Naive B cell (primary cell): ENCODE results near the gene SH3RF3. TPM values are rescaled to one million over a fixed set of nuclear protein-coding genes. Genes with fewer than 3 reads are reported as not detected.

Experiments
- ATAC-seq, 2 donors: fragments of 150-1000 bp; cut with Tn5 transposase; 2 replicates each; pipeline ENCODE4 v1.10.0; 2021; ENCODE audit warnings: low read depth in 2 of 2, mild to moderate bottlenecking in 2 of 2, moderate library complexity in 2 of 2
- DNase-seq: peaks from one replicate; pipeline ENCODE4 v3.0.0; 2022
- H3K27ac Mint-ChIP-seq, 6 donors: one replicate each; pipeline ENCODE4 v1.8.0; 2020 to 2022; ENCODE audit warnings: mild to moderate bottlenecking in 6 of 6, mixed read lengths in 6 of 6, moderate library complexity in 5 of 6, inconsistent platforms in 2 of 6
- H3K27me3 Mint-ChIP-seq, 3 donors: one replicate each; pipeline ENCODE4 v1.8.0; 2021 to 2022; ENCODE audit warnings: mixed read lengths in 3 of 3, mild to moderate bottlenecking in 1 of 3
- H3K36me3 Mint-ChIP-seq, 2 donors: one replicate each; pipeline ENCODE4 v1.8.0; 2020 to 2022; ENCODE audit warnings: mixed read lengths in 2 of 2, inconsistent platforms in 1 of 2, mild to moderate bottlenecking in 1 of 2
- H3K4me1 Mint-ChIP-seq, 3 donors: one replicate each; pipeline ENCODE4 v1.8.0; 2020 to 2022; ENCODE audit warnings: mixed read lengths in 3 of 3, inconsistent platforms in 1 of 3, mild to moderate bottlenecking in 1 of 3, moderate library complexity in 1 of 3
- H3K4me3 Mint-ChIP-seq, 8 donors: one replicate each; pipeline ENCODE4 v1.8.0; 2020 to 2022; ENCODE audit warnings: mild to moderate bottlenecking in 8 of 8, mixed read lengths in 8 of 8, moderate library complexity in 8 of 8, inconsistent platforms in 2 of 8
- H3K9me3 Mint-ChIP-seq, 7 donors: one replicate each; pipeline ENCODE4 v1.8.0; 2020 to 2022; ENCODE audit warnings: mixed read lengths in 7 of 7, mild to moderate bottlenecking in 5 of 7, inconsistent platforms in 2 of 7, moderate library complexity in 1 of 7
- polyA plus RNA-seq, 6 donors: library from polyadenylated mRNA; unstranded; fragments of 300-500 nt; fragmentation: Illumina TruSeq; gene quantifications; one replicate each; pipeline ENCODE4 v1.2.3, GENCODE V29; 2021; ENCODE audit warnings: low read depth in 6 of 6

The SH3RF3 gene
- polyA plus RNA-seq, 6 donors from 2014 or later, result 0.05 to 0.76 (median 0.64) TPM; not detected in 1

GRCh38 chr2:109335631-109336176 is 206.7 kb downstream of the SH3RF3 start:
- Mint-ChIP-seq H3K4me1 (peaks cover 23 to 63% (median 62%) of the 10 kb centered on the region in 3 donors), H3K27ac (peak overlapping the region in 3 of 6 donors; percentile 0 to 42 (median 29)), H3K9me3 (no peaks in the 10 kb centered on the region), H3K36me3 (no peaks in the 10 kb centered on the region), H3K27me3 (peaks cover 4 to 18% (median 15%) of the 10 kb centered on the region in 3 donors), H3K4me3 (peak overlapping the region in 7 of 8 donors; percentile 34 to 78 (median 58))
- DNase-seq (no peak), ATAC-seq (no peak)

GRCh38 chr2:109336296-109336695 is 207.3 kb downstream of the SH3RF3 start:
- no peak for ATAC-seq
- H3K27ac Mint-ChIP-seq, result no peak overlapping the region
- peaks cover 4 to 18% (median 15%) of the 10 kb centered on the region in 3 donors for H3K27me3 Mint-ChIP-seq
- no peaks in the 10 kb centered on the region for H3K36me3 Mint-ChIP-seq
- no peaks in the 10 kb centered on the region for H3K9me3 Mint-ChIP-seq
- DNase-seq, result no peak
- peaks cover 23 to 59% (median 59%) of the 10 kb centered on the region in 3 donors for H3K4me1 Mint-ChIP-seq
- peak overlapping the region in 3 of 8 donors; percentile 63 to 78 (median 68) for H3K4me3 Mint-ChIP-seq

DNA sequence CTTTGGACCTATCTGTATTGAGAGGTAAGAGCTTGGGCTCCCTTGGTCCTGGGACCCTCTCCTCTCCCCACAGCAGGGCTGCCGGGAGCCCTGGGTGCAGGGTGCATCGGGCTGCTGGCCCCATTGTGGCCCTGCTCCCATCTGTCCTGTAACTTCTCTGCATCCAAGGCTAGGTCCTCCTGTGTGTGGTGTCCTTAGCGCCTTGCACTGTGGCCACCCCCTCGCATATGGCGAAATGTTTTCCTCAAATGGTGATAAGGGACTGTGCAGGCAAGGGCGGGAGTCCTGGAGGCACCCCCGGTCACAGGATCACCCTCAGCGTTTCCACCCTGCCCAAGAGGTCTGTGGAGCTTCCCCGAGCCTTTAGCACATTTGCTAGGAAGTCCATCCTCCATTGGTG is 208.2 kb downstream of the SH3RF3 start:
- H3K4me1 Mint-ChIP-seq, result peaks cover 20 to 50% (median 49%) of the 10 kb centered on the region in 3 donors
- DNase-seq, result no peak

GRCh38 chr2:109339519-109339966 is 210.5 kb downstream of the SH3RF3 start:
- H3K9me3 Mint-ChIP-seq, result no peaks in the 10 kb centered on the region
- no peak overlapping the region for H3K4me3 Mint-ChIP-seq
- H3K4me1 Mint-ChIP-seq, result peaks cover 11 to 28% (median 26%) of the 10 kb centered on the region in 3 donors
- no peak for DNase-seq
- H3K36me3 Mint-ChIP-seq, result no peaks in the 10 kb centered on the region
- H3K27ac Mint-ChIP-seq, result no peak overlapping the region
- H3K27me3 Mint-ChIP-seq, result peaks cover 4 to 32% (median 16%) of the 10 kb centered on the region in 3 donors
- ATAC-seq, result no peak

More for the DNA sequence above, 208.2 kb downstream of the SH3RF3 start:
- Mint-ChIP-seq H3K27me3 (peaks cover 4 to 18% (median 14%) of the 10 kb centered on the region in 3 donors), H3K4me3 (no peak overlapping the region), H3K36me3 (no peaks in the 10 kb centered on the region), H3K27ac (no peak overlapping the region), H3K9me3 (no peaks in the 10 kb centered on the region)
- ATAC-seq, result no peak

DNA sequence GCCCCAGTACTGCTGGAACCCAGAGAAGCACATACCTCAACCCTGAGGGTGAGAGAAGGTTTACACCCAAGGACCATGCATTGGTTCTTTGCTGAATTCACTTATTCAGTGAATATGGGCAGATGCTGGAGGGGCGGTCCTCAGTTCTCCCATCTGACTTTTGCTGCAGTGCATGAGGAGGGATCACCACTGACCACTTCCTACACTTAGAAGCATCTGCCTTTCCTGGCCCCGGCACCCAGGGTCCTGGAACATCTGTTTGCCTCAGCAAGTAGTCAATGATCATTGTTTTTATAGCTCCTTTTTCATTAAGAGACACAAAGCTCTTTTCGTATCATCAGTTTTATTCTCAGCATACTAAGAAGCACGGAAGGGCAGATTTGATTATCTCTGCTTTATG is 211.4 kb downstream of the SH3RF3 start:
- no peaks in the 10 kb centered on the region for H3K36me3 Mint-ChIP-seq
- peaks cover 4 to 30% (median 17%) of the 10 kb centered on the region in 3 donors for H3K27me3 Mint-ChIP-seq
- H3K9me3 Mint-ChIP-seq, result no peaks in the 10 kb centered on the region
- DNase-seq (no peak), ATAC-seq (no peak)
- no peak overlapping the region for H3K4me3 Mint-ChIP-seq
- no peak overlapping the region for H3K27ac Mint-ChIP-seq
- peaks cover 5 to 20% (median 20%) of the 10 kb centered on the region in 3 donors for H3K4me1 Mint-ChIP-seq

DNA sequence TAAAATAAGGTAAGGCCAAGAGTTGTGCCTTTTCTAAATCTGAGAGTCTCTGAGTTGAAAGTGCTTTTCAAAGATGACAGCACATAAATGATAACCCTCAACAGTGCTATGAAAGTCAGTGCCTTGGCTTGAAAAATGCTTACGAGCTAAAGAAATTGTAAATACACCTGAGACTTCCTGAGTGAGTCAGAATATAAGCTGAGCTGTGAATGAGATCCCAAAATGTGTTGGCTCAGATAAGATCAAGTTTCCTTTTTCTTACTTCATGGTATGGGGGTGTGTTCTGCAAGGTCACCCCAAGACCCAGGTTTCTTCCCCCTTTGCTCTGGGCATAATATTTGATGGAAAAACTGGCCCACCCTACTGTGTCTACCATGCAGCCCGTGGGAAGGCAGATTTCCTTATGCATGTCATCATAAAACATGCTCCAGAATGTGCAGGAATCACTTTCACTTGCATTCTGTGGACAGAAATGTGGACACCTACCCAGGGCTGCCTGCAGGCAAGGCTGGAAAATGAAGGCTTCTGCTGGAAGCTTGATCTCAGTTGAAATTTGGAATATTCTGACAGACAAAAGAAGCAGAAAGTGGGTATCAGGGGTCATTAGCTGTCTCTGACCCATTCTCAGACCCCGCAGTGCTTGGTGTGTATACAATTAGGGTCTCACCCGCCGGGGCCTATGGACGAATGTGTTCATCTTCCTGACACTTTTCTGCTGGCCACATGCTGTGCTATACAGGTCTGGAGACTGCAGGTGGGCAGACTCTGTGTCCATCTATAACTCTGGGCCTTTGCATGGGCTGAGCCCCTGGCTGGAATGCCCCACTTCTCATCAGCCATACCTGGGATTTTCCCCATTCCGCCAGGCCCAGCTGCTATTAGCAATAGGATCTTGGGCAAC is 212.6 kb downstream of the SH3RF3 start:
- Mint-ChIP-seq H3K4me3 (no peak overlapping the region), H3K27ac (no peak overlapping the region), H3K9me3 (no peaks in the 10 kb centered on the region), H3K27me3 (peaks cover 4 to 25% (median 17%) of the 10 kb centered on the region in 3 donors), H3K4me1 (peaks cover 0 to 8% (median 7%) of the 10 kb centered on the region in 3 donors), H3K36me3 (no peaks in the 10 kb centered on the region)
- DNase-seq (no peak), ATAC-seq (no peak)

GRCh38 chr2:109342256-109342850 is 213.3 kb downstream of the SH3RF3 start:
- ATAC-seq, result no peak
- Mint-ChIP-seq H3K9me3 (no peaks in the 10 kb centered on the region), H3K4me3 (no peak overlapping the region), H3K27me3 (peaks cover 4 to 25% (median 10%) of the 10 kb centered on the region in 3 donors), H3K27ac (no peak overlapping the region), H3K4me1 (peaks cover 0 to 3% (median under 1%) of the 10 kb centered on the region in 3 donors), H3K36me3 (no peaks in the 10 kb centered on the region)
- no peak for DNase-seq

DNA sequence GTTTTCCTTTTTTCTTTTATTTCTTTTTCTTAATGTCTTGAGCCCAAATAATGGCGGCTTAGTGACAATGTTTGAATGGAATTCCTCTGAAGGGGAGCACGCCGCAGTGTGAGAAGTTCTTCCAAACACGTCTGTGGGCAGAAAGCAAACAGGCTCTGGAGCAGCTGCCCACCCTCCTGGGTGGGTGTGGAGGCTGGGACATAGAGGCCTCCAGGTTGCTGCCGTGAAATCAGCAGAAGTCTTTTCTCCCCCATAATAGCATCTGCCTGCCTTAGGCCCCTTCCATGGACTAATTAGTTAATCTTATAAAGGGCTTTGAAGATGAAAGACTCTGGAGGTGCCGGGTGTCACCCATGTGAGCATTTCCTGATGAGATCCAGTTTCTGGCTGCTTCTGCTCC is 213.9 kb downstream of the SH3RF3 start:
- H3K36me3 Mint-ChIP-seq, result no peaks in the 10 kb centered on the region
- no peak overlapping the region for H3K4me3 Mint-ChIP-seq
- H3K27me3 Mint-ChIP-seq, result peaks cover 4 to 25% (median 6%) of the 10 kb centered on the region in 3 donors
- peaks cover 0 to 5% (median under 1%) of the 10 kb centered on the region in 3 donors for H3K4me1 Mint-ChIP-seq
- ATAC-seq, result no peak
- no peak for DNase-seq
- H3K9me3 Mint-ChIP-seq, result no peaks in the 10 kb centered on the region
- no peak overlapping the region for H3K27ac Mint-ChIP-seq

DNA sequence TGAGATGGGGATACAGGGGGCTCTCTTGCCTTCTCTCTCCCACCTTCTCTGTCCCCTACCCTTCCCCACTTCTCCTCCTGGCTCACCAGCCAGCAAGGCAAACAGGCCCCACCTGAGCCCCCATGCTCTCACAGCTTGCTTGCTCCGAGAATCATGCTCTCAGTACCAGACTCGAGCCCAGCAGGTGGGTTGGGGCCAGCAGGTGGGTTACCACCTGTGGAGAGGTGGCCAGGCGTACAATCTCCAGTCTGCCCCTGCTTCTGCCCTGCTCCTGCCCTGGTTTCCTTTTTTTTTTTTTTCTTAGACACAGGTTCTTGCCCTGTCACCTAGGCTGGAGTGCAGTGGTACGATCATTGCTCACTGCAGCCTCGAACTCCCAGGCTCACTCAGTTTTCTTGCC is 214.5 kb downstream of the SH3RF3 start:
- no peak overlapping the region for H3K27ac Mint-ChIP-seq
- DNase-seq (no peak), ATAC-seq (no peak)
- no peak overlapping the region for H3K4me3 Mint-ChIP-seq
- peaks cover under 1 to 11% (median 6%) of the 10 kb centered on the region in 3 donors for H3K4me1 Mint-ChIP-seq
- H3K9me3 Mint-ChIP-seq, result no peaks in the 10 kb centered on the region
- no peaks in the 10 kb centered on the region for H3K36me3 Mint-ChIP-seq
- peaks cover 4 to 24% (median 6%) of the 10 kb centered on the region in 3 donors for H3K27me3 Mint-ChIP-seq

- DNase-seq (no peak), ATAC-seq (no peak)
- Mint-ChIP-seq H3K4me3 (peak overlapping the region in 1 of 8 donors; percentile 42), H3K4me1 (peaks cover 9 to 17% (median 14%) of the 10 kb centered on the region in 3 donors), H3K36me3 (no peaks in the 10 kb centered on the region), H3K27me3 (peaks cover 0 to 16% (median 6%) of the 10 kb centered on the region in 3 donors), H3K9me3 (no peaks in the 10 kb centered on the region), H3K27ac (peak overlapping the region in 3 of 6 donors; percentile 45 to 76 (median 62))
Measured at GRCh38 chr2:109344270-109344805, 215.3 kb downstream of the SH3RF3 start.

- Mint-ChIP-seq H3K9me3 (no peaks in the 10 kb centered on the region), H3K4me1 (peaks cover 13 to 24% (median 22%) of the 10 kb centered on the region in 3 donors), H3K27me3 (peaks cover 0 to 16% (median 6%) of the 10 kb centered on the region in 3 donors), H3K4me3 (no peak overlapping the region), H3K27ac (no peak overlapping the region), H3K36me3 (no peaks in the 10 kb centered on the region)
- DNase-seq (no peak), ATAC-seq (no peak)
Measured at GRCh38 chr2:109345091-109345490, 216.1 kb downstream of the SH3RF3 start.

DNA sequence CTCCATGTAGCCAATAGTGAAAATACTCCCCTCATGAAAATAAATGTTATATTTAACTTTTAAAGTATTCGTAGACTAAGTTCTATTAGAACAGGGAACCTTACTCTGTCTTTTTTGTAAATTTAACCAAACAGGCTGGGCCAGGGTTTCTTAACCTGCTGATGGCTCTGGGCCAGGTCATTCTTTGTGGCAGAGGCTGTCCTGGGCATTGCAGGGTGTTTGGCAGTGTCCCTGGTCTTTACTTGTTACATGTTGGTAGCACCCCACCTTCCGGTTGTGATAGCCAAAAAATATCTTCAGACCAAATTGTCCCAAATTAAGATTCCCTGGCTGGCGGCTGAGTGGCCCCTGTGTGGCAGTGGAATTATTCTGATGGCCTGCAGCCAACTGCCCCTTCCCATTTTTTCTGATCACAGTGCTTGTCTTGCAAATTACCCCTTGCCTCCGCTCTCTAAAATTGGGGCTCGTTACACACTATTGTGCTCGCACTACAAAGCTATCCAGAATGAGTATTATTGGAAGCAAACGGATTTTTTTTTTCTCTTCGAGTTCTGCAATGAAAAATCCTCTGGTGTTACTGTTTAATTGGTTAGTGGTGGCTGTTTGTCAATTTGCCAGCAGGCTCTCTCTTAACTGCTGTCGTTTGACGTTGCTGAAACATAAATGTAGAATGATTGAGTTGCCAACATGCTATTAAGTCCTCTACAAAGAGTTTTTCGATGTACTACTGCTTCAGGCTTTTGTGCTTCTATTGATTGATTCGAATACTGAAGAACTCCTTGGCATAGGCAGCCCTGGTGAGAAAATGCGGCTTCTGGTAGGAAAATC is 216.9 kb downstream of the SH3RF3 start:
- DNase-seq (no peak), ATAC-seq (no peak)
- Mint-ChIP-seq H3K4me1 (peaks cover 17 to 32% (median 28%) of the 10 kb centered on the region in 3 donors), H3K27ac (peak overlapping the region in 1 of 6 donors; percentile 33), H3K36me3 (no peaks in the 10 kb centered on the region), H3K27me3 (peaks cover 0 to 16% (median 10%) of the 10 kb centered on the region in 3 donors), H3K4me3 (no peak overlapping the region), H3K9me3 (no peaks in the 10 kb centered on the region)
